ENCODE data around the gene SLC35D1.

The SLC35D1 gene

GRCh38 chr1:67044631-67045270 lies 9.2 kb downstream of the SLC35D1 start:
- TF ChIP-seq CTCF (IDR thresholded peaks at IDR 0.05; ENCODE audit: low read depth, low read length) = no peak
- DNase-seq (ENCODE audit: extremely low read depth, low read depth) = no peak

- no peak for TF ChIP-seq CTCF (IDR thresholded peaks at IDR 0.05; ENCODE audit: low read depth, low read length)
- DNase-seq (ENCODE audit: extremely low read depth, low read depth) = no peak
Observed at GRCh38 chr1:67043366-67043765, 10.6 kb downstream of the SLC35D1 start.

DNA sequence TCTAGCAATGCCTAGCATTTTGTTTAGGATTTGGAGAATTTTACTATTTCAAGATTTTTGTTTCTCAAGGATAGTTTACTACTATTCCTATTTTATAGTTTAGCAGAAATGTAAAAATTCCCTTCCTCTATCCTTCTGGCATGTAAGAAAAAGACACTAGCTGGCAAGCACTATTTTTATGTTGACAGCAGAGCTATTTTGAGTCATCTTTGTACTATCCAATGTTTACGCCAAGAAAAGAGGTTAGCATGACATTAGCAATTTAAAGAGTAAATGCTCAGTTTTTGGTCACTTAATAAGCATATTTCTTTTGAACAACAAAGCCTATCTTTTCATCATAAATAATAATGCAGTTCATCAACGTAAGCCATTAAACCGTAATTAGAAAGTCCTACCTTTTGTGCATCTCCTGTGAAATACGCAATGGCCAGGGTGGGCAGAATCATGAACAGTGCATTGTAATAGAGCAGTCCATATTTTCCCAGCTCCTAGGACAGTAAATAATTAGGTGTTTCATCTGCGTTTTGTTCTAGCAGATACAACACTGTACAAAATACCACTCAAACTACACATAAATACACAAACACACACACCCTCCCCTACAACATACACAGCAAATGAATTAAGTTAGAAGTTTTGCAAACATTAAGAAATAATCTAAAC lies 12.0 kb downstream of the SLC35D1 start:
- TF ChIP-seq CTCF (IDR thresholded peaks at IDR 0.05; ENCODE audit: low read depth, low read length) = no peak
- DNase-seq (ENCODE audit: extremely low read depth, low read depth) = no peak

DNA sequence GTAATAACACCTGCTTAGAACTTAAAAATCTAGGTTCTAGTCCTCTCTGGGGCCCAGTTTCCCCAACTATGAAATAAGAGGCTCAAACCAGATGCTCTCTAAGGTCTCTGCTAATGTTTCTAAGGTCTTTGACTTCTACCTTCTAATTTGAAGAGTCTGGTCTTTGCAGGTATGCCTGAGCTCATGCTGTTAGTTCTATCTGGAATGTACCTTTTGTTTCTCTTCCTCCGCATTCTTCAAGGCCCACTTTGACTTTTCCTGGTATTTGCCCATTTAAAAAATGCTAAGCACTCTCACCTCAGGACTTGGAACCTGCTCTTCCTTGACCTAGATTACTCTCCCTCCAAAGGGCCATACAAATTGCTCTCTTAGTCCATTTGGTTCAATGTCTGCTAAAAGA lies 13.5 kb downstream of the SLC35D1 start:
- no peak for TF ChIP-seq CTCF (IDR thresholded peaks at IDR 0.05; ENCODE audit: low read depth, low read length)
- no peak for DNase-seq (ENCODE audit: extremely low read depth, low read depth)

DNA sequence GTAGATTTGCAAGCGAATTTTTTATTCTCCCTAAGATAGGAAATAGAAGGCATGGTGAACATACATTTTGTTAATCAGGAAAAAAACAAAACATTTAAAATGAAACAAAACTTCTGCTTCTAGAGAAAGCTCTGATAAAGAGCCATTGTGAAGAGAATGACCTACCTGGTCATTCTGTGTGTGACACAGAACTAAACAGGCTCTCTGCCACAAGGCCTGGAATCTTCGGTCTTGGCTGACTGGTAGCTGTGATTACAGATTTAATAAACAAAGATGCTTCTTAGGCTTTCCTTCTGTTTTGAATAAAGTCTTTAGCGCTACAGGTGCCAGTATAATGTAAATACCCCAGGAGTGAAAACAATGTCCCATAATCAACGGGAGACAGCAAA lies 22.1 kb downstream of the SLC35D1 start:
- DNase-seq (ENCODE audit: extremely low read depth, low read depth) = no peak
- no peak for TF ChIP-seq CTCF (IDR thresholded peaks at IDR 0.05; ENCODE audit: low read depth, low read length)

DNA sequence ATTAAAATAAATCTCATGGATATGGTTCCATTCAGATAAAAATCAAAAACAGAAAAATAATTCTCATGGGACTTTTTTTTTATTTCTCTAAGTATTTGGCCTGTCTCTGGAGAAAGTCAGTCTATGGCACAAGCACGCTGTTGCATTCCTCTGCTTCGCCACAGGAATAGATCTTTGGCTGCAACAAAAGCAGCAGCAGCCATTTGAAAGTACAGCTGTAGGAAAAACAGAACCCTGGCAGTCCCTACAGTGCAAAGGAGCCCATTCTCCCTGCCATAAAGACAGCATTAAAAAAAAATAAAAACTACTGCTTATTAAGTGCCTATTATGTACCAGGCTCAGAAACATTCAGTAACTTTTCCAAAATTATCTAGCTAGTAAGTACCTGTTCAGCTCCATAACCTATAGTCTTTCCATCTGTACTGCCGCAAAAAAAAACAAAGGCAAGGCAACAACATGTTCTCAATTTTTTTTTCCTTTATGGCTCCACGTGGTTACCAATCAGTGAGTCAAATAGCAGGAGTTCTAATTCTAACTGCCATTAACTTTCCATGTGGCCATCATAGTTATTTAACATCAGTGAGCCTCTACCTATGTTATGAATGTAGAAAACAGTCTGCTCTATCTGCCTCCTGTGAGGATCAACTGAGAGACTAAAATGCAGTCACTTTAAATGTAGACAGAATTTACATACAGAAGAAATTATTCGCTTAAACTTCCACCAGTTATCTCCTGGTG lies 22.7 kb downstream of the SLC35D1 start:
- no peak for DNase-seq (ENCODE audit: extremely low read depth, low read depth)
- no peak for TF ChIP-seq CTCF (IDR thresholded peaks at IDR 0.05; ENCODE audit: low read depth, low read length)

DNA sequence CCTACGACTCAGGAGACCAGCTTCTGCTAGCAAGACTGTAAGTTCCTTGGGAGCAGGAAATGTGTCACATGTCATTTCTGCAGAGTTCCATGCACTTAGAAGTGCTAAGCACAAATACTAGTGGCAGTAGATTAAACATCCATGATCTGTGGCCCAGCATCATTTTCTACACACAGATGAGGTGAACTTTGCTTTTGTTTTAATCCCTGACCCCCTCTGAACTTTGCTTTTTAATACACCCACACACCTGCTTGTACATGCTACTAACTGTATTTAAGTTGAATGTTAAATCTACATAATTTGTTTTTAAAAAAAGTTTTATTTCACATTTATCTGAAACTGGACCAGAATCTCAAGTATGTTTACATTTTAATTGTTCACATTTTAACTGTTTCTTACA lies 24.5 kb downstream of the SLC35D1 start:
- DNase-seq (ENCODE audit: extremely low read depth, low read depth) = no peak
- TF ChIP-seq CTCF (IDR thresholded peaks at IDR 0.05; ENCODE audit: low read depth, low read length) = no peak

Measured in AG09319 (cell line).